A375 (cell line): ENCODE data around the gene SPATA31D4. TPM values are rescaled to one million over a fixed set of nuclear protein-coding genes. Genes with fewer than 3 reads are reported as not detected.

Source experiments
- small RNA-seq: library from RNA; depleted of rRNA; stranded (forward); fragments of <200 nt; gene quantifications from one replicate; pipeline ENCODE3, GENCODE V24; 2014
- total RNA-seq: library from RNA; depleted of rRNA; stranded (reverse); fragments of >200 nt; shearing (Covaris generic); gene quantifications from 2 replicates; pipeline ENCODE4 v1.2.3, GENCODE V29; 2014; rRNA removed

The SPATA31D4 gene
- not detected in 2 replicates for total RNA-seq

DNA sequence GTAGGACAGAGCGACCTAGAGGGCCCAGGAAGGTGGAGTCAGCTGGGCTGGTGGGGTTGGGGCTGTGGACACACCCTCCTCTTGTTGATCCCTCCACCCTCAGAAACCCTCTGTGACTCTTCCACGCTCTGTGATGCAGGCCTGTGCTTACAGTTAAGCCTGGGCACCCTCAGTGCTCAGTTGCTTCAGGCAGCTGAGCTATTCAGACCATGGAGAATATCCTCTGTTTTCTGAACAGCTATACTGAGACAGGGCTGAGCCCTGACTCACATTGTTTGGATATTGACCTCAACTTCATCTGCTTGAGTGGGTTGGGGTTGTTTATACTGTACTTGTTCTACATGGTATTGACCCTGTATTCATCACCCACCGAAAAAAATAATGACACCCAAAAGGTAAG, at the start of gene SPATA31D4:
SPATA31D4 (plus strand) TSS at position 124 of the 400 bp plus-strand sequence; CDS start at position 210, 86 bp downstream.

DNA sequence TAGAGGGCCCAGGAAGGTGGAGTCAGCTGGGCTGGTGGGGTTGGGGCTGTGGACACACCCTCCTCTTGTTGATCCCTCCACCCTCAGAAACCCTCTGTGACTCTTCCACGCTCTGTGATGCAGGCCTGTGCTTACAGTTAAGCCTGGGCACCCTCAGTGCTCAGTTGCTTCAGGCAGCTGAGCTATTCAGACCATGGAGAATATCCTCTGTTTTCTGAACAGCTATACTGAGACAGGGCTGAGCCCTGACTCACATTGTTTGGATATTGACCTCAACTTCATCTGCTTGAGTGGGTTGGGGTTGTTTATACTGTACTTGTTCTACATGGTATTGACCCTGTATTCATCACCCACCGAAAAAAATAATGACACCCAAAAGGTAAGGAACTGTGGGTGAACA, 15.2 kb downstream of the SPATA31D4 start, which contains the start of gene SPATA31D3:
SPATA31D3 (plus strand) TSS at position 108 of the 400 bp plus-strand sequence; CDS start at position 194, 86 bp downstream.

Small RNA genes within 50 kb of the gene (small RNA-seq; reads per million reads assigned to genes)
- gene RF00189 (0.13 reads per million), gene RNA5SP287 (not detected)

Other genes with a start within 250 kb of the SPATA31D4 start
- 33.8 and 36.6 TPM in 2 replicates for gene TLE1, start 238.9 kb upstream of the SPATA31D4 start, total RNA-seq
- not detected in 2 replicates for gene SPATA31D3, start 15.1 kb downstream of the SPATA31D4 start, total RNA-seq
- gene SPATA31D1, start 60.3 kb downstream of the SPATA31D4 start, total RNA-seq: not detected in 2 replicates